Measurements from ENCODE around the gene RBFA.

The RBFA gene

DNA sequence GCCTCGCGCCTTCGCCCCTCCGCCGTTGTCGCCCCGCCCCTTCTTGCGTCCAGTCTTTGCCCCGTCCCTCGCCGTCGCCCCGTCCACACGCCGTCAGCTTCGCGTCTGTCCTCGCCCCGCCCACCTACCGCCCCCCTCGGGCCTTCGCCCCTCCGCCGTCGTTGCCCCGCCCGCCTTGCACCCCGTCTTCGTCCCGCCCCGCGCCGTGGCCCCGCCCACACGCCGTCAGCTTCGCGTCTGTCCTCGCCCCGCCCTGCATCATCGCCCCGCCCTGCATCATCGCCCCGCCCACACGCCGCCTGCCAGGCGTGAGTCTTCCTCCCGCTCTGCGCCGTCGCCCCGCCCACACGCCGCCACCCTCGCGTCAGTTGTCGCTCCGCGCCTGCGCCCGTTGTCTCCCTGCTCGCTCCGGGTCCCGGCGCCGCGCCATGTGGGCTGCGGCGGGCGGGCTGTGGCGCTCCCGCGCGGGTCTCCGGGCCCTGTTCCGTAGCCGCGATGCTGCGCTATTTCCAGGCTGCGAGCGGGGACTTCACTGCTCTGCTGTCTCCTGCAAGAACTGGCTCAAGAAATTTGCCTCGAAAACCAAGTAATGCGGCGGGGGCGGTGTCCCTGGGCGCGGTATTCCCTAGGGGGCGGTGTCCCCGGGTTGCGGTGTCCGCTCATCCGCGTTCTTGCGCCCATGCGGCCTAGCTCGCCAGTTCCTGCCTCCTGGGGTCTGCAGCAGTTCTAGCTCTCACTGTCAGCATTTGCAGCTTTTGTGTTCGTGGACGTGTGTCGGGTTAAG, at the start of gene RBFA (continued):
- TF ChIP-seq, protein P1, sequence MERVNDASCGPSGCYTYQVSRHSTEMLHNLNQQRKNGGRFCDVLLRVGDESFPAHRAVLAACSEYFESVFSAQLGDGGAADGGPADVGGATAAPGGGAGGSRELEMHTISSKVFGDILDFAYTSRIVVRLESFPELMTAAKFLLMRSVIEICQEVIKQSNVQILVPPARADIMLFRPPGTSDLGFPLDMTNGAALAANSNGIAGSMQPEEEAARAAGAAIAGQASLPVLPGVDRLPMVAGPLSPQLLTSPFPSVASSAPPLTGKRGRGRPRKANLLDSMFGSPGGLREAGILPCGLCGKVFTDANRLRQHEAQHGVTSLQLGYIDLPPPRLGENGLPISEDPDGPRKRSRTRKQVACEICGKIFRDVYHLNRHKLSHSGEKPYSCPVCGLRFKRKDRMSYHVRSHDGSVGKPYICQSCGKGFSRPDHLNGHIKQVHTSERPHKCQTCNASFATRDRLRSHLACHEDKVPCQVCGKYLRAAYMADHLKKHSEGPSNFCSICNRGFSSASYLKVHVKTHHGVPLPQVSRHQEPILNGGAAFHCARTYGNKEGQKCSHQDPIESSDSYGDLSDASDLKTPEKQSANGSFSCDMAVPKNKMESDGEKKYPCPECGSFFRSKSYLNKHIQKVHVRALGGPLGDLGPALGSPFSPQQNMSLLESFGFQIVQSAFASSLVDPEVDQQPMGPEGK (tag by site-specific recombination; IDR thresholded peaks at IDR 0.05), result peak; percentile 48
- TF ChIP-seq ZFP41 (tag by site-specific recombination; IDR thresholded peaks at IDR 0.05; ENCODE audit: borderline replicate concordance), result no peak
- TF ChIP-seq FEZF1 (tag by site-specific recombination; IDR thresholded peaks at IDR 0.05), result peak; percentile 21; the same call in 1 of the 2 replicates
- TF ChIP-seq, protein P2, sequence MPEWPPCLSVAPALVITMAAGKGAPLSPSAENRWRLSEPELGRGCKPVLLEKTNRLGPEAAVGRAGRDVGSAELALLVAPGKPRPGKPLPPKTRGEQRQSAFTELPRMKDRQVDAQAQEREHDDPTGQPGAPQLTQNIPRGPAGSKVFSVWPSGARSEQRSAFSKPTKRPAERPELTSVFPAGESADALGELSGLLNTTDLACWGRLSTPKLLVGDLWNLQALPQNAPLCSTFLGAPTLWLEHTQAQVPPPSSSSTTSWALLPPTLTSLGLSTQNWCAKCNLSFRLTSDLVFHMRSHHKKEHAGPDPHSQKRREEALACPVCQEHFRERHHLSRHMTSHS (tag by site-specific recombination; IDR thresholded peaks at IDR 0.05), result no peak
- TF ChIP-seq BCL11A (tag by site-specific recombination; IDR thresholded peaks at IDR 0.05; ENCODE audit: low read depth), result no peak
- no peak for TF ChIP-seq ZNF677 (tag by site-specific recombination; IDR thresholded peaks at IDR 0.05)
- no peak for TF ChIP-seq HOXA7 (CRISPR knock-in tag; IDR thresholded peaks at IDR 0.05; ENCODE audit: borderline replicate concordance)
- TF ChIP-seq, protein P3, sequence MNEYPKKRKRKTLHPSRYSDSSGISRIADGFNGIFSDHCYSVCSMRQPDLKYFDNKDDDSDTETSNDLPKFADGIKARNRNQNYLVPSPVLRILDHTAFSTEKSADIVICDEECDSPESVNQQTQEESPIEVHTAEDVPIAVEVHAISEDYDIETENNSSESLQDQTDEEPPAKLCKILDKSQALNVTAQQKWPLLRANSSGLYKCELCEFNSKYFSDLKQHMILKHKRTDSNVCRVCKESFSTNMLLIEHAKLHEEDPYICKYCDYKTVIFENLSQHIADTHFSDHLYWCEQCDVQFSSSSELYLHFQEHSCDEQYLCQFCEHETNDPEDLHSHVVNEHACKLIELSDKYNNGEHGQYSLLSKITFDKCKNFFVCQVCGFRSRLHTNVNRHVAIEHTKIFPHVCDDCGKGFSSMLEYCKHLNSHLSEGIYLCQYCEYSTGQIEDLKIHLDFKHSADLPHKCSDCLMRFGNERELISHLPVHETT (tag by site-specific recombination; IDR thresholded peaks at IDR 0.05), result peak; percentile 38; the same call in 1 of the 2 replicates
- TF ChIP-seq ZNF2 (tag by site-specific recombination; IDR thresholded peaks at IDR 0.05), result peak; percentile 50; the same call in 1 of the 2 replicates
- TF ChIP-seq ZNF114 (tag by site-specific recombination; IDR thresholded peaks at IDR 0.05), result no peak
- TF ChIP-seq PRDM2 (tag by site-specific recombination; IDR thresholded peaks at IDR 0.05; ENCODE audit: borderline replicate concordance), result no peak
- TF ChIP-seq KLF16 (tag by site-specific recombination; IDR thresholded peaks at IDR 0.05), result peak; percentile 88
- no peak for TF ChIP-seq MZF1 (tag by site-specific recombination; IDR thresholded peaks at IDR 0.05; ENCODE audit: borderline replicate concordance)
- TF ChIP-seq, protein P4, sequence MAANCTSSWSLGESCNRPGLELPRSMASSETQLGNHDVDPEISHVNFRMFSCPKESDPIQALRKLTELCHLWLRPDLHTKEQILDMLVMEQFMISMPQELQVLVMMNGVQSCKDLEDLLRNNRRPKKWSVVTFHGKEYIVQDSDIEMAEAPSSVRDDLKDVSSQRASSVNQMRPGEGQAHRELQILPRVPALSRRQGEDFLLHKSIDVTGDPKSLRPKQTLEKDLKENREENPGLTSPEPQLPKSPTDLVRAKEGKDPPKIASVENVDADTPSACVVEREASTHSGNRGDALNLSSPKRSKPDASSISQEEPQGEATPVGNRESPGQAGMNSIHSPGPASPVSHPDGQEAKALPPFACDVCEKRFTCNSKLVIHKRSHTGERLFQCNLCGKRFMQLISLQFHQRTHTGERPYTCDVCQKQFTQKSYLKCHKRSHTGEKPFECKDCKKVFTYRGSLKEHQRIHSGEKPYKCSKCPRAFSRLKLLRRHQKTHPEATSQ (tag by site-specific recombination; IDR thresholded peaks at IDR 0.05), result peak; percentile 49; the same call in 1 of the 2 replicates
- TF ChIP-seq PRDM6 (tag by site-specific recombination; IDR thresholded peaks at IDR 0.05), result no peak
- no peak for TF ChIP-seq ZNF837 (tag by site-specific recombination; IDR thresholded peaks at IDR 0.05)
- no peak for TF ChIP-seq HOXC10 (CRISPR knock-in tag; IDR thresholded peaks at IDR 0.05)
- TF ChIP-seq ZNF600 (tag by site-specific recombination; IDR thresholded peaks at IDR 0.05), result peak; percentile 57; the same call in 1 of the 2 replicates
- TF ChIP-seq ZNF157 (tag by site-specific recombination; IDR thresholded peaks at IDR 0.05), result no peak
- no peak for TF ChIP-seq ZNF362 (tag by site-specific recombination; IDR thresholded peaks at IDR 0.05)
- peak; percentile 64 for TF ChIP-seq ZBTB20 (tag by site-specific recombination; IDR thresholded peaks at IDR 0.05)
- no peak for TF ChIP-seq IKZF3 (tag by site-specific recombination; IDR thresholded peaks at IDR 0.05)
- TF ChIP-seq ZNF175 (tag by site-specific recombination; IDR thresholded peaks at IDR 0.05), result no peak
